ENCODE data around the gene GABRG3. TPM values are rescaled to one million over a fixed set of nuclear protein-coding genes. Genes with fewer than 3 reads are reported as not detected.

Gene GABRG3
- total and polyA plus RNA-seq, 2 of the 4 experiments (the other 2 are of a cell fraction), result not detected

DNA sequence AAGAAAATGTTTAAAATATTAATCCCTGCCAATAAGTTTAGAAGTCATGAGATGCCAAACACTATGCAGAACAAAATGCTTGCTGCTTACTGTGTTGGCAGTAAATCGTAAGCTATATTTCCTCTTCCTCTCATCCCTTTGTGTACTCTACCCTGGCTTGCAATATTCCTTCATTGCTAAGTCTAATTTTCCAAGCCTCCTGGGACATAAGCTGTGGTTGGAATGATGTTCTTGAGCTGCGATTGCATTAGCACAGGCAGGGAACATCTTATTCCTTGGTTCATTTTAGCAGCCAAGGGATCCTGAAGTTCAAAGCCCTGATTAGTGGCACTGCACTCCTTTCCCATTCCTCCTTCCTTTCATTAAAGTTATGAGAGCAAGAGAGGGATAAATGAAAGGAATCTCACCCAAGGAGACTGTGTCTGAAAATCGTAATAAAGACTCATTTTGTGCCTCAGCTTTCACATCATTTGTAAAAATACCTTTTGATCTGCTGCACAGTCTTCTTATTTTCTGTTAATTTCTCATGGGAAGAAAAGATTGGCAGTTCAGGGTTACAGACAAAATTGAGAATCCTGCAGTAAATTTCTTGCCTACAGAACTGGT, 592.9 kb downstream of the GABRG3 start:
- H2AK9ac ChIP-seq (replicated peaks; ENCODE audit: low read depth, low read length, poor library complexity), result no peak overlapping the region
- ChIA-PET POLR2A (ENCODE audit: unreplicated experiment) (no interaction called here), CTCF (no interaction called here)
- no TSS peak for BruUV-seq (replicated peaks)
- intact Hi-C loops (cut with micrococcal nuclease), result no loop called here
- H3K79me1 ChIP-seq (ENCODE audit: low read depth in 1 of 2, low read length in 2 of 2), result no peaks in the 10 kb centered on the region
- no peak overlapping the region for H3K18ac ChIP-seq (ENCODE audit: low read depth, low read length)
- no peak for ATAC-seq (ENCODE audit: low read depth)
- no peak overlapping the region for H2AK5ac ChIP-seq (ENCODE audit: low read depth, low read length)
- no peak overlapping the region for H3K56ac ChIP-seq (ENCODE audit: extremely low read depth, insufficient read depth, low read length)
- H3K27me3 ChIP-seq (ENCODE audit: control insufficient read depth, insufficient read depth, low read length), result no peaks in the 10 kb centered on the region
- H3K9me1 ChIP-seq (ENCODE audit: insufficient read depth, low read length), result no peaks in the 10 kb centered on the region
- no peaks in the 10 kb centered on the region for H4K20me1 ChIP-seq (ENCODE audit: insufficient read depth, low read length)
- no peak overlapping the region for H3K9ac ChIP-seq (ENCODE audit: low read depth, low read length)
- H2BK20ac ChIP-seq (ENCODE audit: low read depth, low read length), result no peak overlapping the region
- dilution Hi-C loops (cut with HindIII; ENCODE audit: low sequenced_read_pairs, unreplicated experiment), result no loop called here
- no peaks in the 10 kb centered on the region for H3K4me1 ChIP-seq (ENCODE audit: control insufficient read depth, insufficient read depth, low read length)
- no peak overlapping the region for H2AFZ ChIP-seq (replicated peaks; ENCODE audit: low read length, poor library complexity)
- no peak overlapping the region for H3K4ac ChIP-seq (ENCODE audit: low read depth, low read length)
- no peak overlapping the region for H2BK120ac ChIP-seq (ENCODE audit: low read depth, low read length)
- no peak overlapping the region for H2BK5ac ChIP-seq (ENCODE audit: low read depth, low read length, poor library complexity, severe bottlenecking)
- no peak overlapping the region for H3K14ac ChIP-seq (replicated peaks; ENCODE audit: low read depth, low read length)
- no peak overlapping the region for H3K4me3 ChIP-seq (ENCODE audit: insufficient read depth, low read depth, low read length)
- H3K9me3 ChIP-seq (ENCODE audit: control insufficient read depth, insufficient read depth, low read length), result peaks cover 19% of the 10 kb centered on the region
- in situ Hi-C loops (cut with MboI; ENCODE audit: low sequenced_read_pairs), result no loop called here
- no peaks in the 10 kb centered on the region for H3K36me3 ChIP-seq (ENCODE audit: control insufficient read depth, insufficient read depth, low read length)
- no peak overlapping the region for H3K23ac ChIP-seq (ENCODE audit: low read depth, low read length)
- no peak for DNase-seq
- no peak overlapping the region for H4K5ac ChIP-seq (ENCODE audit: low read depth, low read length)
- no peak overlapping the region for H3K4me2 ChIP-seq (ENCODE audit: low read depth, low read length)
- no peak for TF ChIP-seq FOS (IDR thresholded peaks at IDR 0.05; ENCODE audit: low read depth, low read length)
- no peak overlapping the region for H4K8ac ChIP-seq (ENCODE audit: low read depth in 2 of 2, low read length in 2 of 2)
- no CpG with 5 or more reads among the region's 3 CpGs for WGBS, 2 experiments (ENCODE audit: extremely low coverage in 2 of 2, insufficient read length in 1 of 2)
- H4K91ac ChIP-seq (ENCODE audit: insufficient read depth, low read depth, low read length), result no peak overlapping the region
- H2BK15ac ChIP-seq (ENCODE audit: low read depth, low read length), result no peak overlapping the region
- no peak overlapping the region for H3K27ac ChIP-seq (ENCODE audit: insufficient read depth, low read length)

Measured in IMR-90 (cell line).